RCC 7860 (cell line): Measurements from ENCODE around the gene PNMA3.
"Not testable (repeated sequence)": the region's sequence is repeated elsewhere in the genome, so short reads cannot be mapped to it uniquely, and the experiment has no call there.

Experiments
- DNase-seq: peaks from one replicate; pipeline ENCODE4 v3.0.0-alpha.2; 2015; ENCODE audit warnings: low spot score
- FAIRE-seq: peaks from 2 replicates; lab custom pipeline; 2012; peaks lifted over from hg19 to GRCh38; lab: Jason Lieb, UNC

The PNMA3 gene

GRCh38 chrX:153055871-153056749 is at the start of gene PNMA3:
Gene PNMA3, plus strand, starts transcription at chrX:153056470. Its CDS starts 586 bp downstream, at chrX:153057056.
- DNase-seq (no peak), FAIRE-seq (no peak)

- not testable (repeated sequence) for DNase-seq, FAIRE-seq
Observed at GRCh38 chrX:153017174-153017573, 39.1 kb upstream of the PNMA3 start.

- DNase-seq (no peak), FAIRE-seq (no peak)
Observed at GRCh38 chrX:153019166-153019565, 37.1 kb upstream of the PNMA3 start.

GRCh38 chrX:153026501-153026900 is 29.8 kb upstream of the PNMA3 start:
- not testable (repeated sequence) for FAIRE-seq

GRCh38 chrX:153028487-153028886 is 27.8 kb upstream of the PNMA3 start:
- not testable (repeated sequence) for FAIRE-seq, DNase-seq

More at GRCh38 chrX:153026501-153026900, 29.8 kb upstream of the PNMA3 start:
- DNase-seq: not testable (repeated sequence)

GRCh38 chrX:153029162-153029561 is 27.1 kb upstream of the PNMA3 start:
- DNase-seq (no peak), FAIRE-seq (no peak)

GRCh38 chrX:153029875-153030274 is 26.4 kb upstream of the PNMA3 start:
- FAIRE-seq (no peak), DNase-seq (no peak)

GRCh38 chrX:153030801-153031200 is 25.5 kb upstream of the PNMA3 start:
- FAIRE-seq: no peak

GRCh38 chrX:153032397-153033118 is 23.7 kb upstream of the PNMA3 start:
- DNase-seq (peak; percentile 6), FAIRE-seq (no peak)

More at GRCh38 chrX:153030801-153031200, 25.5 kb upstream of the PNMA3 start:
- no peak for DNase-seq

- no peak for DNase-seq
- no peak for FAIRE-seq
Observed at GRCh38 chrX:153049093-153049492, 7.2 kb upstream of the PNMA3 start.

GRCh38 chrX:153052534-153052933 is 3.7 kb upstream of the PNMA3 start:
- FAIRE-seq (no peak), DNase-seq (no peak)

GRCh38 chrX:153057281-153057680 is 1.0 kb downstream of the PNMA3 start:
- FAIRE-seq (no peak), DNase-seq (no peak)

GRCh38 chrX:153059191-153060094 is 3.2 kb downstream of the PNMA3 start:
- no peak for FAIRE-seq
- DNase-seq: no peak

- no peak for DNase-seq
- no peak for FAIRE-seq
Observed at GRCh38 chrX:153060095-153060445, 3.8 kb downstream of the PNMA3 start.

GRCh38 chrX:153061732-153062131 is 5.5 kb downstream of the PNMA3 start:
- DNase-seq (peak; percentile 12), FAIRE-seq (peak; percentile 81)

GRCh38 chrX:153063315-153063714 is 7.0 kb downstream of the PNMA3 start:
- no peak for DNase-seq
- FAIRE-seq: no peak

GRCh38 chrX:153064061-153064460 is 7.8 kb downstream of the PNMA3 start:
- FAIRE-seq (no peak), DNase-seq (no peak)

GRCh38 chrX:153065389-153065788 is 9.1 kb downstream of the PNMA3 start:
- DNase-seq (no peak), FAIRE-seq (no peak)

GRCh38 chrX:153066402-153066801 is 10.1 kb downstream of the PNMA3 start:
- not testable (repeated sequence) for FAIRE-seq, DNase-seq

- not testable (repeated sequence) for FAIRE-seq, DNase-seq
Observed at GRCh38 chrX:153071909-153072583, 15.8 kb downstream of the PNMA3 start, which contains the start of gene PNMA6A. Gene PNMA6A, plus strand, starts transcription at chrX:153072454. Its CDS starts 609 bp downstream, at chrX:153073063.
